ENCODE data around the gene KIR3DL1.
"Not testable (repeated sequence)": the region's sequence is repeated elsewhere in the genome, so short reads cannot be mapped to it uniquely, and the experiment has no call there.

The KIR3DL1 gene

GRCh38 chr19:54859421-54859820 is 43.2 kb downstream of the KIR3DL1 start:
- H3K79me2 ChIP-seq (ENCODE audit: insufficient read depth, low read length); H3K9me2 ChIP-seq (ENCODE audit: low read depth, low read length); H3K4me2 ChIP-seq (ENCODE audit: low read length); H2AFZ ChIP-seq (ENCODE audit: low read length); H4K20me1 ChIP-seq (ENCODE audit: insufficient read depth, low read length); H3K9ac ChIP-seq (ENCODE audit: low read length); H3K27me3 ChIP-seq (ENCODE audit: insufficient read depth, low read length); H3K9me3 ChIP-seq (ENCODE audit: low read length); H3K4me1 ChIP-seq (ENCODE audit: insufficient read depth, low read length, severe bottlenecking); H3K27ac ChIP-seq (ENCODE audit: low read depth, low read length, poor library complexity, severe bottlenecking); H3K36me3 ChIP-seq (ENCODE audit: insufficient read depth, low read length); H3F3A ChIP-seq (ENCODE audit: insufficient read depth, low read length); H3K4me3 ChIP-seq (ENCODE audit: low read depth, low read length, poor library complexity, severe bottlenecking): not testable (repeated sequence)

GRCh38 chr19:54863459-54863858 is 47.2 kb downstream of the KIR3DL1 start:
- H3K27ac ChIP-seq (ENCODE audit: low read depth, low read length, poor library complexity, severe bottlenecking); H3F3A ChIP-seq (ENCODE audit: insufficient read depth, low read length); H3K9me2 ChIP-seq (ENCODE audit: low read depth, low read length); H3K79me2 ChIP-seq (ENCODE audit: insufficient read depth, low read length); H2AFZ ChIP-seq (ENCODE audit: low read length); H3K36me3 ChIP-seq (ENCODE audit: insufficient read depth, low read length); H4K20me1 ChIP-seq (ENCODE audit: insufficient read depth, low read length); H3K4me3 ChIP-seq (ENCODE audit: low read depth, low read length, poor library complexity, severe bottlenecking); H3K9me3 ChIP-seq (ENCODE audit: low read length); H3K9ac ChIP-seq (ENCODE audit: low read length); H3K4me2 ChIP-seq (ENCODE audit: low read length); H3K27me3 ChIP-seq (ENCODE audit: insufficient read depth, low read length); H3K4me1 ChIP-seq (ENCODE audit: insufficient read depth, low read length, severe bottlenecking): not testable (repeated sequence)

GRCh38 chr19:54871696-54872095 is 55.4 kb downstream of the KIR3DL1 start:
- Histone ChIP-seq H3F3A (ENCODE audit: insufficient read depth, low read length) (no peaks in the 10 kb centered on the region), H3K27ac (ENCODE audit: low read depth, low read length, poor library complexity, severe bottlenecking) (no peak overlapping the region), H4K20me1 (ENCODE audit: insufficient read depth, low read length) (no peaks in the 10 kb centered on the region), H2AFZ (ENCODE audit: low read length) (no peak overlapping the region), H3K4me3 (ENCODE audit: low read depth, low read length, poor library complexity, severe bottlenecking) (no peak overlapping the region), H3K27me3 (ENCODE audit: insufficient read depth, low read length) (no peaks in the 10 kb centered on the region), H3K9me3 (ENCODE audit: low read length) (no peaks in the 10 kb centered on the region), H3K9ac (ENCODE audit: low read length) (no peak overlapping the region), H3K4me1 (ENCODE audit: insufficient read depth, low read length, severe bottlenecking) (no peaks in the 10 kb centered on the region), H3K79me2 (ENCODE audit: insufficient read depth, low read length) (no peaks in the 10 kb centered on the region), H3K4me2 (ENCODE audit: low read length) (no peak overlapping the region), H3K9me2 (ENCODE audit: low read depth, low read length) (no peaks in the 10 kb centered on the region), H3K36me3 (ENCODE audit: insufficient read depth, low read length) (no peaks in the 10 kb centered on the region)
- TF ChIP-seq EZH2 (IDR thresholded peaks at IDR 0.05; ENCODE audit: borderline replicate concordance, low read length), result no peak
- TF ChIP-seq CTCF (IDR thresholded peaks at IDR 0.05; ENCODE audit: low read length), result no peak

- no peaks in the 10 kb centered on the region for H3K79me2 ChIP-seq (ENCODE audit: insufficient read depth, low read length)
- TF ChIP-seq CTCF (IDR thresholded peaks at IDR 0.05; ENCODE audit: low read length) (no peak), EZH2 (IDR thresholded peaks at IDR 0.05; ENCODE audit: borderline replicate concordance, low read length) (no peak)
- no peaks in the 10 kb centered on the region for H3K4me1 ChIP-seq (ENCODE audit: insufficient read depth, low read length, severe bottlenecking)
- H3K9ac ChIP-seq (ENCODE audit: low read length), result no peak within 1 kb of the TSS
- H3K27me3 ChIP-seq (ENCODE audit: insufficient read depth, low read length), result no peaks in the 10 kb centered on the region
- H2AFZ ChIP-seq (ENCODE audit: low read length), result no peak within 1 kb of the TSS
- no peak within 1 kb of the TSS for H3K4me3 ChIP-seq (ENCODE audit: low read depth, low read length, poor library complexity, severe bottlenecking)
- no peak within 1 kb of the TSS for H3K4me2 ChIP-seq (ENCODE audit: low read length)
- no peaks in the 10 kb centered on the region for H3K9me2 ChIP-seq (ENCODE audit: low read depth, low read length)
- no peaks in the 10 kb centered on the region for H3K9me3 ChIP-seq (ENCODE audit: low read length)
- H4K20me1 ChIP-seq (ENCODE audit: insufficient read depth, low read length), result no peaks in the 10 kb centered on the region
- H3K36me3 ChIP-seq (ENCODE audit: insufficient read depth, low read length), result no peaks in the 10 kb centered on the region
- H3F3A ChIP-seq (ENCODE audit: insufficient read depth, low read length), result no peaks in the 10 kb centered on the region
- no peak within 1 kb of the TSS for H3K27ac ChIP-seq (ENCODE audit: low read depth, low read length, poor library complexity, severe bottlenecking)
These were observed 57.7 kb downstream of the KIR3DL1 start, which contains the start of gene FCAR for GRCh38 chr19:54873990-54874389. Gene FCAR (plus strand): TSS chr19:54874235. CDS start chr19:54874290, 55 bp downstream.

Data from OCI-LY1 (cell line).